Stimulated activated CD8-positive, alpha-beta memory T cell treated with anti-CD3 and anti-CD28 coated beads, Interleukin-15, amount 100 ng/mL, for 24 hours (primary cell): ENCODE results near the gene ZNF30.
A peak's percentile ranks its signal among the peaks of the same experiment; 100 is the strongest.
"Not testable (repeated sequence)": the region's sequence is repeated elsewhere in the genome, so short reads cannot be mapped to it uniquely, and the experiment has no call there.

Source experiments
- DNase-seq: peaks from one replicate; pipeline ENCODE4 v3.0.0-alpha.2; 2020; ENCODE audit warnings: low read depth

ZNF30 gene

GRCh38 chr19:34960103-34960805, 33.6 kb downstream of the ZNF30 start:
- DNase-seq, result no peak

- DNase-seq, result no peak
These were observed 34.4 kb downstream of the ZNF30 start for GRCh38 chr19:34960940-34961679.

- no peak for DNase-seq
These were observed 35.3 kb downstream of the ZNF30 start for GRCh38 chr19:34961775-34962686.

- DNase-seq, result no peak
These were observed 36.2 kb downstream of the ZNF30 start for GRCh38 chr19:34962687-34963572.

GRCh38 chr19:34963573-34964406, 37.1 kb downstream of the ZNF30 start, which contains the start of gene ZNF792:
ZNF792 (minus strand) TSS chr19:34964229; CDS start chr19:34963662, 567 bp downstream.
- DNase-seq, result peak; percentile 25

- DNase-seq, result no peak
These were observed 37.9 kb downstream of the ZNF30 start for GRCh38 chr19:34964598-34964997.

- DNase-seq, result not testable (repeated sequence)
These were observed 38.8 kb downstream of the ZNF30 start for GRCh38 chr19:34965505-34965904.

- DNase-seq, result no peak
These were observed 40.8 kb downstream of the ZNF30 start for GRCh38 chr19:34967551-34967950.

GRCh38 chr19:34969721-34970120, 43.0 kb downstream of the ZNF30 start:
- DNase-seq, result no peak

GRCh38 chr19:34970185-34970780, 43.6 kb downstream of the ZNF30 start:
- DNase-seq, result not testable (repeated sequence)

- DNase-seq, result no peak
These were observed 45.5 kb downstream of the ZNF30 start for GRCh38 chr19:34972163-34972705.

GRCh38 chr19:34974646-34975045, 47.9 kb downstream of the ZNF30 start:
- DNase-seq, result no peak

- no peak for DNase-seq
These were observed 48.4 kb downstream of the ZNF30 start for GRCh38 chr19:34975056-34975455.

GRCh38 chr19:34976611-34977010, 49.9 kb downstream of the ZNF30 start:
- no peak for DNase-seq

- DNase-seq, result no peak
These were observed 53.3 kb downstream of the ZNF30 start for GRCh38 chr19:34979819-34980640.

- no peak for DNase-seq
These were observed 55.6 kb downstream of the ZNF30 start for GRCh38 chr19:34982275-34982674.

GRCh38 chr19:34983786-34984185, 57.1 kb downstream of the ZNF30 start:
- no peak for DNase-seq

GRCh38 chr19:34984287-34984686, 57.6 kb downstream of the ZNF30 start:
- DNase-seq, result no peak
